H1 (cell line): ENCODE measurements around the gene PIGU.

ENCODE experiments used
- ATF3 ChIP-seq: IDR thresholded peaks from 2 replicates; pipeline ENCODE4 v1.6.1; 2011; ENCODE audit warnings: low read depth, mild to moderate bottlenecking, low read length; ENCODE audit not compliant: insufficient read depth
- CREB1 ChIP-seq: IDR thresholded peaks from 2 replicates; pipeline ENCODE4 v1.6.1; 2012; ENCODE audit warnings: inconsistent platforms
- CTCF ChIP-seq, 3 experiments: IDR thresholded peaks; 1 replicate in 2 of 3; 2 replicates in 1 of 3; pipeline versions ENCODE4 v1.5.1 to v1.6.1; 2011; ENCODE audit warnings: low read length in 3 of 3, mild to moderate bottlenecking in 3 of 3, inconsistent platforms in 2 of 3, low read depth in 1 of 3, moderate library complexity in 1 of 3; ENCODE audit not compliant: insufficient read depth in 1 of 3; ENCODE audit errors: control extremely low read depth in 1 of 3
- EP300 ChIP-seq, 2 experiments: IDR thresholded peaks; 1 replicate in 1 of 2; 2 replicates in 1 of 2; pipeline ENCODE4 v1.6.1; 2011 to 2012; ENCODE audit warnings: low read depth in 2 of 2, low read length in 2 of 2, mild to moderate bottlenecking in 2 of 2, borderline replicate concordance in 1 of 2, inconsistent platforms in 1 of 2, moderate library complexity in 1 of 2
- EZH2 ChIP-seq: fragments of 200-600 bp; sonication (generic); IDR thresholded peaks from 2 replicates; pipeline ENCODE4 v1.7.1; 2012; ENCODE audit warnings: low read depth, mild to moderate bottlenecking, moderate library complexity, low read length, inconsistent platforms; ENCODE audit not compliant: severe bottlenecking
- GTF2F1 ChIP-seq: IDR thresholded peaks from 2 replicates; pipeline ENCODE4 v1.6.1; 2012; ENCODE audit warnings: low read depth, low read length, improper control_type of control experiment, borderline replicate concordance
- JUND ChIP-seq: IDR thresholded peaks from 2 replicates; pipeline ENCODE4 v1.6.1; 2011; ENCODE audit warnings: mild to moderate bottlenecking, improper control_type of control experiment, low read length
- KDM1A ChIP-seq: fragments of 200-600, 300-600 bp; sonication (generic); IDR thresholded peaks from 2 replicates; pipeline ENCODE4 v1.7.1; 2016; ENCODE audit warnings: mild to moderate bottlenecking, low read length, borderline replicate concordance
- POLR2A ChIP-seq, 2 experiments: IDR thresholded peaks; 1 replicate in 1 of 2; 2 replicates in 1 of 2; pipeline ENCODE4 v1.6.1; 2011; ENCODE audit warnings: low read depth in 2 of 2, low read length in 2 of 2, mild to moderate bottlenecking in 2 of 2; ENCODE audit errors: control extremely low read depth in 1 of 2
- RAD21 ChIP-seq, 2 experiments: IDR thresholded peaks in 1 of 2; conservative IDR thresholded peaks in 1 of 2; 2 replicates each; pipeline ENCODE4 v1.6.1; 2011; ENCODE audit warnings: low read depth in 2 of 2, low read length in 2 of 2, improper control_type of control experiment in 1 of 2, inconsistent platforms in 1 of 2, mild to moderate bottlenecking in 1 of 2, moderate library complexity in 1 of 2
- RBBP5 ChIP-seq: IDR thresholded peaks from 2 replicates; pipeline ENCODE4 v1.7.1; 2012; ENCODE audit warnings: low read depth, mild to moderate bottlenecking, inconsistent platforms, low read length, moderate library complexity, borderline replicate concordance
- SIRT6 ChIP-seq: IDR thresholded peaks from one replicate; pipeline ENCODE4 v1.7.1; 2012; ENCODE audit warnings: low read length, inconsistent platforms
- SP1 ChIP-seq: IDR thresholded peaks from 2 replicates; pipeline ENCODE4 v1.6.1; 2011; ENCODE audit warnings: low read depth, low read length
- TBP ChIP-seq: IDR thresholded peaks from 2 replicates; pipeline ENCODE4 v1.6.1; 2011; ENCODE audit warnings: low read depth, low read length, improper control_type of control experiment

GRCh38 chr20:34638039-34638292, 38.9 kb downstream of the PIGU start:
- TF ChIP-seq SIRT6 (no peak), CTCF (IDR thresholded peaks at IDR 0.05; ENCODE audit: control extremely low read depth in 1 of 3, insufficient read depth in 1 of 3, low read depth in 1 of 3, low read length in 3 of 3) (no peak), POLR2A (IDR thresholded peaks at IDR 0.05; ENCODE audit: control extremely low read depth in 1 of 2, low read depth in 2 of 2, low read length in 2 of 2) (no peak), RBBP5 (no peak), SP1 (no peak), ATF3 (no peak), RAD21 (IDR thresholded peaks at IDR 0.05 in 1 of 2, conservative IDR thresholded peaks at IDR 0.05 in 1 of 2; ENCODE audit: low read depth in 2 of 2, low read length in 2 of 2) (no peak), GTF2F1 (no peak), TBP (no peak), EZH2 (no peak), CREB1 (no peak), EP300 (IDR thresholded peaks at IDR 0.05; ENCODE audit: borderline replicate concordance in 1 of 2, low read depth in 2 of 2, low read length in 2 of 2) (no peak), KDM1A (no peak), JUND (no peak)
